ENCODE data around the gene TNS3.

TNS3 gene

DNA sequence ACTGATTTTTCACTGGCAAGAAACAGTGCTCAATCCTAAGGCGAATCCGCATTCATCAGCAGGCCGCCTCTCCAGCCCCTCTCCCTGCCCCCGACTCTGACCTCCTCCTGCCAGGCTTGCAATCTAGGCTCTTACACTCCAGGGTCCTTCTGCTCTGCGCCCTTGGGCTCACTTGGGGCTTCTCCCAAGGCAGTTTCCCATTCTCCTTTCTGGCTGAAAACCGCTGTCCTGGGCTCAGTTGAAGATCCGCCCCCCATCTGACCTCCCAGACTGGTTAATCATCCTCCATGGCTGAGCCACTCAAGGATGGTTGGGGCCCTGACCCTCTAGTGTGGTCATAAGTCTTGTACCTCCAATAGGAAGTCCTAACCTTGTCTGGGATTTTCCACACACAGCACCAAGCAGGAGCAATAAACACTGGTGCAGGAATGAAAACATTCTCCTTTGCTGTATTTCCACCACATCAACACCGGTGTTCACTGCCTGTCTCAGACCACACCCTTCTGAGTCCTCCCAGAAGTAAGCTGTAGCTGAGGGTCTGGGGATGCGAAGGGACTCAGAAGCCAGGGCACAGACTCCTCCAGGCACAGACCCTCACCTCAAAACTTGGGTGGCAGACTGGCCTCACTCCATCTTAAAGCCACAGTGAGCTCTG lies 42.4 kb downstream of the TNS3 start:
- Histone ChIP-seq H3K4me3 (ENCODE audit: low read length) (no peak overlapping the region), H3K9ac (ENCODE audit: low read length) (no peak overlapping the region), H3K36me3 (ENCODE audit: control insufficient read depth, insufficient read depth, low read length) (no peaks in the 10 kb centered on the region), H3K4me1 (ENCODE audit: control insufficient read depth, insufficient read depth, low read length) (peaks cover 53% of the 10 kb centered on the region), H3K9me3 (ENCODE audit: control insufficient read depth, low read length) (no peaks in the 10 kb centered on the region), H3K27me3 (ENCODE audit: control insufficient read depth, insufficient read depth, low read length) (no peaks in the 10 kb centered on the region)

DNA sequence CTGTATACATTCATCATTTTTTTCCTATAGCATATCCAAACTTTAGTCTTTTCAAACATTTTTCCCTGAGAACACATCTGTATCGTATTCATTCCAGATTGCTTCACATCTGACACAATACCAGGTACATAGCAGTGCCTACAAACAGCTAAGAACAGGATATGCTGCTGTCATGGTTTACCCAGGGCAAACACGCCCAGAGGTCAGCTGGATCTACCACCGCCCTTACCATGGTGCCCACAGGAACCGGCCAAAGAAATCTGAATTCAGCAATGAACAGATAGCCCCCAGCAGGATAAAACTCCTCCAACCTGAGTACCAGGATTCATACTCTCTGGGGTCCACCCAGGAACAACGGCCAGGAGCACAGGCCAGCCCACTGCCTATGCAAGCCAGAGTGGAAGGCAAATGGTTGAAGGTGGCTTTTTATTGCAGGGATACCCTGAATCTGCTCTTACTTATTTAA lies 43.0 kb downstream of the TNS3 start:
- Histone ChIP-seq H3K9ac (ENCODE audit: low read length) (no peak overlapping the region), H3K4me3 (ENCODE audit: low read length) (no peak overlapping the region), H3K36me3 (ENCODE audit: control insufficient read depth, insufficient read depth, low read length) (no peaks in the 10 kb centered on the region), H3K4me1 (ENCODE audit: control insufficient read depth, insufficient read depth, low read length) (peaks cover 51% of the 10 kb centered on the region), H3K27me3 (ENCODE audit: control insufficient read depth, insufficient read depth, low read length) (no peaks in the 10 kb centered on the region), H3K9me3 (ENCODE audit: control insufficient read depth, low read length) (no peaks in the 10 kb centered on the region)

DNA sequence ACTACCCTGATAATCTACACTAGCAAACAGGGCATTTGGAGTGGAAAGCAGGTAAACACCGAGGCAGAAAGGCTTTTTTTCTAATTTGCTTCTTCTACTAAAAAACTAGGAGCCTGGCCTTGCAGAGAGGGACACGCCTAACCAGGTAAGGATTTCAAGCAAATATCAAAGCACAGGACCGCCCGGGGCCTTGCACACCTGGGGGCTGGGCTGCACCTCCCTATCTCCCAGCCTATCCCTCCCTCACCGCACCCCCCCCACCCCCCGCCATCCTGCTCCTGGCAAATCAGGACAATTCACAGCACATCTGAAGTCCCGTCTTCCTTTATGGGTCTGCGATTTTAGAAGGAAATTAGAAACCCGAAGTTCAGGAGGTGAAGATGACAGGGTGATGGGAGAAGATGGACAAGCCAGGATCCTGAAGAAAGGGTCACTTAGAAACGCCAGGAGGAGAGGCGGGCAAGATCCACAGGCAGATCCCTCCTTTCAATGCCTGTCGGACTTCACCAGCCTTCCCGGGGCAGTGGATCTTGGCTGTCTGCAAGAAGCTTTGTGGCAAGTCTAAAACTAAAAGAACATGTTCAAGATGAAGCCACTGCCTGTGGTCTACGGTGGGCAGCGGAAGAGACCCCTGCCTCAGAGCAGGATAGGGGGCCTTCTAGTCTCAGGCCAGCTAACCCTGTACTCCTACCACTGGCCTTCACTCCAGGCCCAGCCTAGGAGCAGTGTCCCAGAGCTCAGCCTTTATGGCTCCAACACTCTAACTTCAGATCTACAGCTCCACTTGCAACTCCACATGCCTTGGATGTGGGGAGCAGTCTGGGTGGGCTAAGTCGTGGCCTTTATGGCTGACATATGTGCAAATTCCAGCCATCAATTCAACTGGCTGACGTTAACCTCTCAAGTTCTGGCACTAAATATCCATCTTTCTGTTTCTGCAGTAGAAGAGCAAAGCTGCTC lies 43.9 kb downstream of the TNS3 start:
- Histone ChIP-seq H3K36me3 (ENCODE audit: control insufficient read depth, insufficient read depth, low read length) (no peaks in the 10 kb centered on the region), H3K27me3 (ENCODE audit: control insufficient read depth, insufficient read depth, low read length) (no peaks in the 10 kb centered on the region), H3K9ac (ENCODE audit: low read length) (peak overlapping the region; percentile 20), H3K4me3 (ENCODE audit: low read length) (peak overlapping the region; percentile 6), H3K4me1 (ENCODE audit: control insufficient read depth, insufficient read depth, low read length) (peaks cover 50% of the 10 kb centered on the region), H3K9me3 (ENCODE audit: control insufficient read depth, low read length) (no peaks in the 10 kb centered on the region)

DNA sequence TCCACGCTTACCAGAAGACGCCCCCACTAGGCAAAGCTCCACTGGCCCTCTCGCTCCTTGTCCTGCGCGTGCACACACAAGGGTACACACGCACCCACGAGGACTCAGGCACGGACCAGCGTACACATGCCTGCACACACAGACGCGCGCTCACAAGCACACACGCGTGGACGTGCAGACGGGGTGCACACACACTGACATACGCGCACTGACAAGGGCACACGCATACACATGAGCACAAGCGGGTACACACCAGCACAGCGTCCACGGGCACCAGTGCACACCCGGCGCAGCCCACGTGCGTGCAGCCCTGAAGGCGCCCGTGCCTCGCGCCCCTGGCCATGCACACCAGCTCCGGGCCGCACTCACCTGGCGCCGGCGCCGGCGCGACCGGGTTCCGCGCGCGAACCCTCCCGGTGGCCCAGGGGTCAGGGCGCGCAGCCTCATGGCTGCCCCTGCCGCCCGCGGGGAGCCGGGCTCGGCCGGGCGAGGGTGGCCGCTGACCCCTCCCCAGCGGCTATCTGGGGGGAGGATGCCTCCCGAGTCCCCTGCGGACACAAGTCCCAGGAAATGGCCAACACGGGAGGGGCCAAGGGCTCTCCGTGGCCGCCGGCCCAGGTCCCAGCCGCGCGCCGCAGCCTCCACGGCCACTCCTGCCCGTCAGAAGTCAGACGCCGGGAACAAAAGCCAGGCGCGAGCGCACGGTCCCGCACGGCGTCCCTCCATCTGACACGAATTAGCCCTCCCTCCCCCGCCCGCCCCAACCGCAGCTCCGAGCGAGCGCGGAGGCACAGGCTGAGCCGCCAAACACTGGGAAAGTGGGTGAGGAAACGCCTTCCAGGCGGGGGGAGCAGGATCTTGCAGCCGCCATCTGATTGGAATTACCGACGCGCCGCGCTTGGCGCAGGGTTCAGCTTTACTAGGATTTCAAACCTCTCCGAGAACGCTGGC lies 45.0 kb downstream of the TNS3 start:
- Histone ChIP-seq H3K4me1 (ENCODE audit: control insufficient read depth, insufficient read depth, low read length) (peaks cover 50% of the 10 kb centered on the region), H3K27me3 (ENCODE audit: control insufficient read depth, insufficient read depth, low read length) (no peaks in the 10 kb centered on the region)

DNA sequence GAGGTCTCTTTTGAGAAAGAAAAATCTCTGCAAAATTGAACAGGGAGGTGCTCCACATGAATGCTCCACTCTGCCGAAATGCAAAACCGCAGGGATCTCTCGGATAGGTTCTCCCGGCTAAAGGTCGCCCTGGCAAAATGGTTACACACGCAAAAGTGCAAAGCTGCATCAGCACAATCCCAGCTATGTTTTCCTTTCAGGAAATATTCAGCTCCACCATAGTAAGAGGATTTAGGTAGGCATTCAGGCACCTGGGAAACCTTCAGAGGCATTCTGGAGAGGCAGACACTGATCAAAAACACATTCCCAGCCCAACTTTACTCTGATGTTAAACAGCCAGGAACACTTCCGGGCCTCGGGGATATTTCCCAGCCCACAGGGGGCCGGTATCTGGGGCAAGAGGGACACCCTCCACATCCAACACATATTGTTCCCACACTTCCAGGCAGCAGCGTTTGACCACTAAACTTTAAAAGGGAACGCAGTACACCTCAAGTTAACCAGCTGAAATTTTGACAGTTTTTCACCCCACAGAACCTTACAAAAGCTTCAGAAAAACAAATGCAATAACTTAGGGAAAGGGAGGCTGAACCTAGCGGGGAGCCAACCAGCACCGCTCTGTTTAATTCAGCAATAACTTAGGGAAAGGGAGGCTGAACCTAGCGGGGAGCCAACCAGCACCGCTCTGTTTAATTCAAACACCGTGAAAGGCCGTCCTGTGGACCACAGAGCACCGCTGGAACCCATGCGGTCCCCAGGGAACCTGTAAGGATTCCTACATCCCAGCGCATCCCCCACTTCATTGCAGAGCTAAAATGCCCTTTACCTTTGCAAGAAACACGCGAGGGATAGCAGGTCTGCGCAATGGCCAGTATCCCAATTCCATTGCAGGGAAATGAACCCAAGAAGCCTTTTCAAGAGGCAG lies 45.9 kb downstream of the TNS3 start:
- Histone ChIP-seq H3K9ac (ENCODE audit: low read length) (no peak overlapping the region), H3K4me3 (ENCODE audit: low read length) (no peak overlapping the region), H3K36me3 (ENCODE audit: control insufficient read depth, insufficient read depth, low read length) (no peaks in the 10 kb centered on the region), H3K4me1 (ENCODE audit: control insufficient read depth, insufficient read depth, low read length) (peaks cover 50% of the 10 kb centered on the region), H3K27me3 (ENCODE audit: control insufficient read depth, insufficient read depth, low read length) (no peaks in the 10 kb centered on the region), H3K9me3 (ENCODE audit: control insufficient read depth, low read length) (no peaks in the 10 kb centered on the region)

More for the DNA sequence above, 45.0 kb downstream of the TNS3 start:
- peak overlapping the region; percentile 6 for H3K4me3 ChIP-seq (ENCODE audit: low read length)
- H3K9ac ChIP-seq (ENCODE audit: low read length) = peak overlapping the region; percentile 37
- no peaks in the 10 kb centered on the region for H3K36me3 ChIP-seq (ENCODE audit: control insufficient read depth, insufficient read depth, low read length)
- no peaks in the 10 kb centered on the region for H3K9me3 ChIP-seq (ENCODE audit: control insufficient read depth, low read length)

DNA sequence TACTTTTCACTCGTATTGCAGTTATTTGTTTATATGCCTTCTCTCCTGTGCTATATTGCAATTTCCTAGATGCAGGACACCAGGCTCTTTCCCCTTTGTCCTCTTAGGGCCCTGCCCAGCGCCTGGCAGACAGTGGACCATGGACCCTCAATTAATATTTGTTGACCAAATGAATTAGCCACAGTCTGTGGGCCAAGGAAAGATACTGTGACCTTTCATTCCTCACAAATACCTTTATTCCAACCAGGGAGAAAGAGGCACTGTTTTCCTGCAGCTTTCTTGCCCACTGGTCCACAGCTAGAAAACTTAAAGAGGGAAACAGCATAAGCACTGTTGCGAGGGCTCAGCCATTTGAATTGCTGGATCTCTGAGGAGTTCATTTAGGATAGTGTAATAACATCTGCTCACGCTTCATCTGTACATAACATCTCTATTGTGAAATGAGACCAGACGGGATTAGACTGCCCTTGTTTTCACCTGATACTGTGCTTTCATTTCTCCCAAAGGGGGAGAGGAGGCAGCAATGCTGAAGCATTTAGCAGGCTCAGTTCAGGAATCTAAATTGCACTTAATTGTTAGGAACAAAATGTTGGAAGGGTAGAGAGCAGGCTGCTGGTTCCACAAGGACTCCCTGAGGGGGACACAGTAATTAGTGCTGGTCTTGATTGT lies 46.7 kb downstream of the TNS3 start:
- no peaks in the 10 kb centered on the region for H3K36me3 ChIP-seq (ENCODE audit: control insufficient read depth, insufficient read depth, low read length)
- H3K9ac ChIP-seq (ENCODE audit: low read length) = no peak overlapping the region
- H3K27me3 ChIP-seq (ENCODE audit: control insufficient read depth, insufficient read depth, low read length) = no peaks in the 10 kb centered on the region
- no peaks in the 10 kb centered on the region for H3K9me3 ChIP-seq (ENCODE audit: control insufficient read depth, low read length)
- no peak overlapping the region for H3K4me3 ChIP-seq (ENCODE audit: low read length)
- peaks cover 50% of the 10 kb centered on the region for H3K4me1 ChIP-seq (ENCODE audit: control insufficient read depth, insufficient read depth, low read length)

DNA sequence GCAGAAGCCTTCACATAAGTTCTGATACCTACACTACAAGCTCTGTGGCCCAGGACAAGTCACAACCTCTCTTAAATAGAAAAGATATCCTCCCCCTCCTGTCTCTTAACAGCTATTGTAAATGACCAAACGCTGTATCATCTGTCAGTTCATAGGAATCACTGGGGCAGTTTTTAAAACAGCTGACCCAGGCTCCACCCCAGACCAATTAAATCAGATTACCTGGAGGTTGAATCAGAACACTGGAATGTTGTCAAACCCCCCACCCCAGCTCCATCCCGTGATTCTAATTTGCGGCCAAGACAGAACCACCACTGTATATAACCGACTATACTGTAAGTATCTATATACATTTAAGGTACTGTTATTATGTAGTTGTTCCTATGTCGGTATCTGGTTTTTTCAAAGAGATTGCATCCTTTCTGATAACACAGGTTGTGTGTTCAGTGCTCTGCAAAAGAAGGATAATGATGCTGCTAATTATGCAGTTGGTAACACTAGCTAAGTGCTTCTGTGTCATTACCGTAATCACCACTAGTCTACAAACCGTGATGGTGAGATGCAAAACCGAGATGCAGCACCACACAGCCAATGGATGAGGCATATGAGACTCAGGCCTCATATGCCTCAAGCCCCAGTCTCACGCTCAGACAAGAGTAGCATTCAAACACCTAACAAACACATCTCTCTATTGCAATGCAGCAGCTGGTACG lies 47.4 kb downstream of the TNS3 start:
- no peak overlapping the region for H3K4me3 ChIP-seq (ENCODE audit: low read length)
- H3K9ac ChIP-seq (ENCODE audit: low read length) = no peak overlapping the region
- no peaks in the 10 kb centered on the region for H3K9me3 ChIP-seq (ENCODE audit: control insufficient read depth, low read length)
- no peaks in the 10 kb centered on the region for H3K27me3 ChIP-seq (ENCODE audit: control insufficient read depth, insufficient read depth, low read length)
- H3K36me3 ChIP-seq (ENCODE audit: control insufficient read depth, insufficient read depth, low read length) = no peaks in the 10 kb centered on the region
- H3K4me1 ChIP-seq (ENCODE audit: control insufficient read depth, insufficient read depth, low read length) = peaks cover 44% of the 10 kb centered on the region

DNA sequence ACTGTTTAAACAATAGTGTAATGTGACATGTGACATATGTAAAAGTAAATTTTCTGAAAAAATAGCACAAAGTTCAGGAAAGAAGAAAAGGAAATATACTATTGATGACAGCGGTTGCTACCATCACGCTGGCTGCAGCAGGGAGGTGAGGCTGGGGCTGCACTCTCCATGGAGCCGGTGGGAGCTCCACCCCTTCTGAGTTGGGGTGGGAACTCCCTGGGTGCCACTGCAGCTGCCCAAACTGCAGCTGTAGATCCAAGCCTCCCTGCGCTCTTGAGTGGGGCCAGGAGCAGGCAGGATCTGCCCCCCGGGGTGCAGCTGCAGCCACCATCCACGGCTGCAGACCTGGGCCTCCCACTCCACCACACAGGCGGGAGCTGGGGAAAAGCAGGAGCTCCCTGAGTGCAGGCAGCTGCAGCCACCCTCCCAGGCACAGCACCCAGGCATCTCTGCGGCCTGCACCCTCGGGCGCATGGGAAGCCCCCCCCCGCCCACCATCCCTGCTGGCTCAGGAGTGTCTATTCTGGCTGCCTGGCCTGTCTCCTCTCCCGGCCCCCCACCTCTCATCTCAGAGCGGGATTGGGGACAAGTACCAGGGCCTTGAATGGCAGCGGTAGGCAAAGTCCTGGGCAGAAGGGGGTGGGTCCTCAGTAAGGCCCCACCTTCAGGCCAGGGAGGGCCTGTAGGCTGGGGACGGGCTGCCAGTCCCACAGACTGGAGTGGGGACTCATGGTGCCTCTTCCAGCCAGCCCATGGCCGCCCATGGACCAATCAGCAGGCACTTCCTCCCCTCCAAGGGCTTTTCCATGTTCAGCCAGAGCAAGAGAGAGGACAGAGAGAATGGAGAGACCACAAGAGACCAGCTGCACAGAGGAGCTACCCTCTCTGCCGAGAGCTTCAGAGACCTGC lies 50.1 kb downstream of the TNS3 start:
- no peaks in the 10 kb centered on the region for H3K27me3 ChIP-seq (ENCODE audit: control insufficient read depth, insufficient read depth, low read length)
- no peak overlapping the region for H3K4me3 ChIP-seq (ENCODE audit: low read length)
- no peaks in the 10 kb centered on the region for H3K9me3 ChIP-seq (ENCODE audit: control insufficient read depth, low read length)
- H3K4me1 ChIP-seq (ENCODE audit: control insufficient read depth, insufficient read depth, low read length) = peaks cover 23% of the 10 kb centered on the region
- peaks cover 6% of the 10 kb centered on the region for H3K36me3 ChIP-seq (ENCODE audit: control insufficient read depth, insufficient read depth, low read length)
- H3K9ac ChIP-seq (ENCODE audit: low read length) = no peak overlapping the region

DNA sequence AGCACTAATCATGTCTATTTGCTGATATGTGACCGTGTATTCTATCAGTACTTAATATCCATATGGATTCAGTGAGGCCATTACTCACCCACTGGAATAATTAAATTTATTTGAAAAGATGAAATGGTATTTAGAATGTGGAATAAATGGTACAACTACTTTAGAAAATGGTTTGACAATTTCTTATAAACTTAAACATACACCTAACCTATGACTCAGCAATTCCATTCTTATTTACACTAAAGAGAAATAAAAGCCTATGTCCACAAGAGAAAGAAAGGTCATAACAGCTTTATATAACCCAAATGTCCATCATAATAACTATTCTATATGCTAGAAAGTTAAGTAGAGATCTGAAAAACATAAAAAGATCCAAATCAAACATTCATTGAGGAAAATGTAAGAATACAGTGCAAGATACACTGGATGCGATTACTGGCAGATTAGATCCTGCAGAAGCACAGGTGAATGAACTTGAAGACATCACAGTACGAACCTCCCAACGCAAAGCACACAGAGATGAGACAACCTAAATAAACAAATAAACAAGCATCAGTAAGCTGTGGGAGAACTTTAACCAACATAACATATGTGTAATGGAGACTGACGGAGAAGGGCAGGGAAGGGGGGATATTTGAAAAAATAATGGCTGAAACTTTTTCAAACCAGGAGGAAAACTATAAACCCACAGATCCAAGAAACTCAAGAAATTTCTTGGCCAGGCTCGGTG lies 51.9 kb downstream of the TNS3 start:
- Histone ChIP-seq H3K27me3 (ENCODE audit: control insufficient read depth, insufficient read depth, low read length) (no peaks in the 10 kb centered on the region), H3K9me3 (ENCODE audit: control insufficient read depth, low read length) (no peaks in the 10 kb centered on the region), H3K4me3 (ENCODE audit: low read length) (no peak overlapping the region), H3K4me1 (ENCODE audit: control insufficient read depth, insufficient read depth, low read length) (peaks cover 4% of the 10 kb centered on the region), H3K9ac (ENCODE audit: low read length) (no peak overlapping the region), H3K36me3 (ENCODE audit: control insufficient read depth, insufficient read depth, low read length) (peaks cover 13% of the 10 kb centered on the region)
